Activated CD8-positive, alpha-beta T cell treated with anti-CD3 and anti-CD28 coated beads, Interleukin-2, amount 10 ng/mL, durations not matched to agents 7 days and 5 days (primary cell): Measurements from ENCODE around the gene TLE6. TPM values are rescaled to one million over a fixed set of nuclear protein-coding genes. Genes with fewer than 3 reads are reported as not detected.

Source experiments
- ATAC-seq: fragments of 150-1000 bp; cut with Tn5 transposase; one replicate; pipeline ENCODE4 v1.10.0; 2021; ENCODE audit warnings: moderate library complexity
- CTCF ChIA-PET: fragments of 350-600 bp; sonication (Branson Sonifier 250); formaldehyde crosslinking; loops from one replicate; lab custom pipeline; 2021; ENCODE audit warnings: antibody characterized with exemption; lab: Charles Lee
- POLR2A ChIA-PET: fragments of 350-600 bp; sonication (Branson Sonifier 250); formaldehyde crosslinking; loops from one replicate; lab custom pipeline; 2021; ENCODE audit warnings: antibody characterized with exemption; lab: Charles Lee
- DNase-seq: peaks from one replicate; pipeline ENCODE4 v3.0.0-alpha.2; 2020
- H3K27ac Mint-ChIP-seq: one replicate; pipeline ENCODE4 v1.8.0; 2021; ENCODE audit warnings: mild to moderate bottlenecking, mixed read lengths
- H3K27me3 Mint-ChIP-seq: one replicate; pipeline ENCODE4 v1.8.0; 2021; ENCODE audit warnings: low read depth, mixed read lengths
- H3K36me3 Mint-ChIP-seq: one replicate; pipeline ENCODE4 v1.8.0; 2021; ENCODE audit warnings: low read depth, mixed read lengths
- H3K4me1 Mint-ChIP-seq: one replicate; pipeline ENCODE4 v1.8.0; 2021; ENCODE audit warnings: low read depth, mixed read lengths
- H3K4me3 Mint-ChIP-seq: one replicate; pipeline ENCODE4 v1.8.0; 2021; ENCODE audit warnings: mild to moderate bottlenecking, mixed read lengths
- H3K9me3 Mint-ChIP-seq: one replicate; pipeline ENCODE4 v1.8.0; 2022; ENCODE audit warnings: mixed read lengths; ENCODE audit not compliant: insufficient read depth
- total RNA-seq, 2 experiments: library from RNA; stranded (reverse); gene quantifications; one replicate each; pipeline ENCODE4 v1.2.3, GENCODE V29; 2021

Gene TLE6
- total RNA-seq, 2 experiments from 2014 or later, result 2.0 to 2.7 TPM

- ATAC-seq, result no peak
- Mint-ChIP-seq H3K4me3 (no peak overlapping the region), H3K36me3 (no peaks in the 10 kb centered on the region), H3K27me3 (peaks cover 3% of the 10 kb centered on the region), H3K4me1 (peaks cover 7% of the 10 kb centered on the region), H3K9me3 (no peaks in the 10 kb centered on the region), H3K27ac (no peak overlapping the region)
- POLR2A ChIA-PET, result no interaction called here
- CTCF ChIA-PET, result no interaction called here
- no peak for DNase-seq
Observed at GRCh38 chr19:3019211-3019854, 42.0 kb downstream of the TLE6 start.

- no peak for ATAC-seq
- H3K27ac Mint-ChIP-seq, result no peak overlapping the region
- H3K27me3 Mint-ChIP-seq, result peaks cover 11% of the 10 kb centered on the region
- H3K9me3 Mint-ChIP-seq, result no peaks in the 10 kb centered on the region
- H3K36me3 Mint-ChIP-seq, result no peaks in the 10 kb centered on the region
- H3K4me1 Mint-ChIP-seq, result peaks cover 18% of the 10 kb centered on the region
- no peak for DNase-seq
- ChIA-PET CTCF (no interaction called here), POLR2A (no interaction called here)
- H3K4me3 Mint-ChIP-seq, result no peak overlapping the region
Observed at GRCh38 chr19:3020321-3020960, 43.1 kb downstream of the TLE6 start.

- H3K4me1 Mint-ChIP-seq, result peaks cover 25% of the 10 kb centered on the region
- no peak overlapping the region for H3K4me3 Mint-ChIP-seq
- POLR2A ChIA-PET, result interaction anchor here (0.6 kb wide), 1 partner anchor 12 kb away, joined by 3 read pairs; no protein-coding TSS in a partner anchor
- H3K36me3 Mint-ChIP-seq, result no peaks in the 10 kb centered on the region
- peaks cover 31% of the 10 kb centered on the region for H3K27me3 Mint-ChIP-seq
- ATAC-seq (no peak), DNase-seq (no peak)
- H3K27ac Mint-ChIP-seq, result peak overlapping the region; percentile 43
- CTCF ChIA-PET, result interaction anchor here (1.3 to 1.7 kb wide), 3 partner anchors 12 to 80 kb away, joined by 3 to 11 read pairs (median 3); no protein-coding TSS in a partner anchor
- no peaks in the 10 kb centered on the region for H3K9me3 Mint-ChIP-seq
Observed at GRCh38 chr19:3024509-3024869, 47.1 kb downstream of the TLE6 start.

GRCh38 chr19:3024870-3025548 is 47.6 kb downstream of the TLE6 start:
- CTCF ChIA-PET, result interaction anchor here (1.3 to 1.7 kb wide), 3 partner anchors 11 to 79 kb away, joined by 3 to 11 read pairs (median 3); no protein-coding TSS in a partner anchor
- H3K4me3 Mint-ChIP-seq, result no peak overlapping the region

GRCh38 chr19:3025549-3025886 is 48.2 kb downstream of the TLE6 start:
- Mint-ChIP-seq H3K36me3 (no peaks in the 10 kb centered on the region), H3K9me3 (no peaks in the 10 kb centered on the region), H3K27ac (no peak overlapping the region), H3K27me3 (peaks cover 40% of the 10 kb centered on the region), H3K4me1 (peaks cover 33% of the 10 kb centered on the region), H3K4me3 (no peak overlapping the region)
- DNase-seq, result no peak
- ATAC-seq, result no peak
- ChIA-PET CTCF (interaction anchor here (1.5 to 1.7 kb wide), 2 partner anchors 33 to 79 kb away, joined by 3 to 11 read pairs; no protein-coding TSS in a partner anchor), POLR2A (no interaction called here)

More at GRCh38 chr19:3024870-3025548, 47.6 kb downstream of the TLE6 start:
- Mint-ChIP-seq H3K4me1 (peaks cover 30% of the 10 kb centered on the region), H3K27ac (peak overlapping the region; percentile 43), H3K36me3 (no peaks in the 10 kb centered on the region), H3K27me3 (peaks cover 35% of the 10 kb centered on the region), H3K9me3 (no peaks in the 10 kb centered on the region)
- ATAC-seq (no peak), DNase-seq (no peak)
- POLR2A ChIA-PET, result interaction anchor here (0.6 kb wide), 1 partner anchor 11 kb away, joined by 3 read pairs; no protein-coding TSS in a partner anchor

GRCh38 chr19:3026768-3027167 is 49.4 kb downstream of the TLE6 start:
- H3K27ac Mint-ChIP-seq, result no peak overlapping the region
- POLR2A ChIA-PET, result no interaction called here
- no peak for ATAC-seq
- H3K9me3 Mint-ChIP-seq, result no peaks in the 10 kb centered on the region
- H3K36me3 Mint-ChIP-seq, result no peaks in the 10 kb centered on the region
- DNase-seq, result no peak
- H3K27me3 Mint-ChIP-seq, result peaks cover 50% of the 10 kb centered on the region
- CTCF ChIA-PET, result interaction anchor here (0.9 to 1.0 kb wide), 2 partner anchors 9 to 77 kb away, joined by 3 read pairs; no protein-coding TSS in a partner anchor
- peaks cover 33% of the 10 kb centered on the region for H3K4me1 Mint-ChIP-seq
- H3K4me3 Mint-ChIP-seq, result no peak overlapping the region

- peaks cover 33% of the 10 kb centered on the region for H3K4me1 Mint-ChIP-seq
- no peaks in the 10 kb centered on the region for H3K9me3 Mint-ChIP-seq
- ChIA-PET POLR2A (interaction anchor here (1.0 kb wide), 1 partner anchor 9 kb away, joined by 3 read pairs; no protein-coding TSS in a partner anchor), CTCF (interaction anchor here (0.9 to 1.0 kb wide), 2 partner anchors 8 to 77 kb away, joined by 3 read pairs; no protein-coding TSS in a partner anchor)
- ATAC-seq (no peak), DNase-seq (no peak)
- peaks cover 51% of the 10 kb centered on the region for H3K27me3 Mint-ChIP-seq
- H3K36me3 Mint-ChIP-seq, result no peaks in the 10 kb centered on the region
- H3K4me3 Mint-ChIP-seq, result no peak overlapping the region
- no peak overlapping the region for H3K27ac Mint-ChIP-seq
Observed at GRCh38 chr19:3027292-3027691, 49.9 kb downstream of the TLE6 start.

- Mint-ChIP-seq H3K27me3 (peaks cover 54% of the 10 kb centered on the region), H3K9me3 (no peaks in the 10 kb centered on the region), H3K4me3 (no peak overlapping the region), H3K4me1 (peaks cover 29% of the 10 kb centered on the region), H3K36me3 (no peaks in the 10 kb centered on the region), H3K27ac (no peak overlapping the region)
- DNase-seq (no peak), ATAC-seq (no peak)
- ChIA-PET POLR2A (interaction anchor here (1.0 kb wide), 1 partner anchor 8 kb away, joined by 3 read pairs; no protein-coding TSS in a partner anchor), CTCF (interaction anchor here (1.0 kb wide), 1 partner anchor 76 kb away, joined by 4 read pairs; no protein-coding TSS in a partner anchor)
Observed at GRCh38 chr19:3027981-3028304, 50.6 kb downstream of the TLE6 start.

GRCh38 chr19:3028305-3029064 is 51.1 kb downstream of the TLE6 start:
- DNase-seq (no peak), ATAC-seq (no peak)
- Mint-ChIP-seq H3K27me3 (peaks cover 55% of the 10 kb centered on the region), H3K9me3 (no peaks in the 10 kb centered on the region), H3K27ac (no peak overlapping the region), H3K36me3 (no peaks in the 10 kb centered on the region), H3K4me1 (peaks cover 27% of the 10 kb centered on the region), H3K4me3 (no peak overlapping the region)
- ChIA-PET POLR2A (interaction anchor here (1.0 kb wide), 1 partner anchor 8 kb away, joined by 3 read pairs; no protein-coding TSS in a partner anchor), CTCF (interaction anchor here (1.0 kb wide), 1 partner anchor 75 kb away, joined by 4 read pairs; no protein-coding TSS in a partner anchor)

GRCh38 chr19:3029065-3029923 is 51.9 kb downstream of the TLE6 start, which contains the start of gene TLE2:
TSS of gene TLE2 (minus strand) at chr19:3029280. CDS start at chr19:3028904, 376 bp downstream.
- peaks cover 59% of the 10 kb centered on the region for H3K27me3 Mint-ChIP-seq
- H3K4me1 Mint-ChIP-seq, result peaks cover 28% of the 10 kb centered on the region
- ChIA-PET CTCF (no interaction called here), POLR2A (no interaction called here)
- peak within 1 kb of the TSS; percentile 42 for H3K4me3 Mint-ChIP-seq
- ATAC-seq, result no peak
- DNase-seq, result no peak
- no peaks in the 10 kb centered on the region for H3K9me3 Mint-ChIP-seq
- no peak within 1 kb of the TSS for H3K27ac Mint-ChIP-seq
- no peaks in the 10 kb centered on the region for H3K36me3 Mint-ChIP-seq
